GM21360 (cell line): ENCODE data around the gene LPP.
A peak's percentile ranks its signal among the peaks of the same experiment; 100 is the strongest.

ENCODE experiments used
- ATAC-seq: cut with Tn5 transposase; IDR thresholded peaks from one replicate; pipeline ENCODE4 v1.9.1; 2021; ENCODE audit warnings: mild to moderate bottlenecking, moderate library complexity; ENCODE audit not compliant: unreplicated experiment

The LPP gene

DNA sequence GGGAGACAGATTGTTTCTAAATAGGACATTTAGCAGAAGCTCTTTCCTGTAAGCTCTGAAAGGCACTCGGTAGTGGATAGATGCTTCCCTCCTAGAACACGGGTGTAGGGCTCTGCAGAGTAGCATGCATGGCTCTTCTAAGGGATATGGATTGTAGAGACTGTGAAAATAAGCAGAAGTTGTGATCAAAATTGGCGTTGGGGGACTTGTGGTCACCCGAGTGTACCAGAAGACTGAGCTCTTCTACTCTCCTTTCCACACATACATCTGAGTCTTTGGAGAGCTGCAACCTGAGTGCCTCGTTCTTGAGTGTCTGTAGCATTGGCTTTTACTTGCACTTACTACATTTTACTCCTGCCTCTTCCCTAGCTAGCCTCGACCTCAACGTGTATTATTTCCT lies 197.7 kb downstream of the LPP start:
- no peak for ATAC-seq

GRCh38 chr3:188352196-188352927 lies 198.4 kb downstream of the LPP start:
- no peak for ATAC-seq

DNA sequence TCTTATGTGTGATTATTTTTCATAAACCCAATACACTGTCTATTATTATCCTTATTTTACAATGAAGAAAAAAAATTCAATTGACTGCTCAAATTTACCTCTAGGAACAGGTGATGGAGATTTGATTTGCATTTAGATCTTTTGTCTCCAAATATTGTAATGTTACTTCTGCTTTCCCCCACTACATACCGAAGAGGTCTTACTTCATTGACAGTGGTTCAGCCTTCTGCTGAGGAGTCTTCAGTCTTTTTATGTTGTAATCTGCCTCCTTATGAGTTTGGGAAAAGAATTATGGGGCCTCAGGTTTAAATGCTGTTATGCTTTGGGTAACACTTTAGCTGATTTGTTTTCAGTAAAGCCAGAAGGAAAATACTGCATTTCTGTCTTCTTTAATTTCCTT lies 199.5 kb downstream of the LPP start:
- ATAC-seq, result no peak

- ATAC-seq, result no peak
Observed at GRCh38 chr3:188358787-188359493, 205.0 kb downstream of the LPP start.

DNA sequence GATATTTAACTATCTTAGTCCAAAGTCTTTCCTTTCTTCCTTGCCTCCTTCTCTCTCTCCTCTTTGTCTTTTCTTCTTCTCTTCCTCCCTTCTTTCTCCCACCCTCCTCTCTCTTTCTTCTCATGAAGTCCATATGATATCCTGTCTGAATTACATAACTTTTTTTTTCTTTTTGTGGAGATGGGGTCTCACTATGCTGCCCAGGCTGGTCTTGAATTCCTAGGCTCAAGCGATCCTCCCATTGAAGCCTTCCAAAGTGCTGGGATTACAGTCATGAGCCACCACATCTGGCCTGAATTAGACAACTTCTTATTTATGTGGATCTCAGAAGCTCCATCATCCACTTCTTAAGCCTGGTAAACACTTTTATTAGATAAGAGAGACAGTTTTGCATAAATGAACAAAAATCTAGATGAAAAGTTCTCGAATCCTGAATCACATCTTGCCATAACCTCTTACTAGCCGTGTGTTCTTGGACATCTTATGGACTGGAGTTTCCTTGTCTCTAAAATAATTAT lies 206.5 kb downstream of the LPP start:
- no peak for ATAC-seq

- no peak for ATAC-seq
Observed at GRCh38 chr3:188361888-188362287, 207.9 kb downstream of the LPP start.

- no peak for ATAC-seq
Observed at GRCh38 chr3:188362405-188362831, 208.5 kb downstream of the LPP start.

GRCh38 chr3:188365184-188365583 lies 211.2 kb downstream of the LPP start:
- no peak for ATAC-seq

DNA sequence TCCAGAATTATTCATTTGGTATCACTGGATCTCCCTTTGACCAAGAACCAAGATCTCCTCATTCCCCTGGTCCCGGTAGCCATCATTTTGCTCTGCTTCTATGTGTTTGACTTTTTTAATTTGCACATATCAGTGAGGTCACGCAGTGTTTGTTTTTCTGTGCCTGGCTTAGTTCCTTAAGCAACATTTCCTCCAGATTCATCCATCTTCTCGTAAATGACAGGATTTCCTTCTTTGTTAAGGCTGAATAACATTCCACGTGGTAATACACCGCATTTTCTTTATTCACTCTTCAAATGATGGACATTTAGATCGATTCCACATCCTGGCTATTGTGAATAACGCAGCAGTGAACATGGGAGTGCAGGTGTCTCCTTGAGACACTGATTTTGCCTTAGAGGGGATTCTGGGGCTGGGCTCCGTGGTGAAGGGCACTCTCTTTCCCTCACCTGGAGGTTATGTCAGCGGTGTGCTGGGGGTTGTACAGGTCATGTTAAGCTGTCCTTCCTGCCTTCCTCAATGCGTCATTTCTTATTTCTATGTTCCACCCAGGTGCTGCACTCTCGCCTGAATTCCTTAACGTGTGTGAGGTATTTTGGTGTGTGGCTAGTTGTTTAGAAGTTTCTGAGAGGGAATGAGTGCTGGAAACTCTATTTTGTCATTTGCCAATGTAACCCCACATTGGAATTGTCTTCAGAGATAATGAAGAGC lies 212.2 kb downstream of the LPP start:
- ATAC-seq, result no peak

DNA sequence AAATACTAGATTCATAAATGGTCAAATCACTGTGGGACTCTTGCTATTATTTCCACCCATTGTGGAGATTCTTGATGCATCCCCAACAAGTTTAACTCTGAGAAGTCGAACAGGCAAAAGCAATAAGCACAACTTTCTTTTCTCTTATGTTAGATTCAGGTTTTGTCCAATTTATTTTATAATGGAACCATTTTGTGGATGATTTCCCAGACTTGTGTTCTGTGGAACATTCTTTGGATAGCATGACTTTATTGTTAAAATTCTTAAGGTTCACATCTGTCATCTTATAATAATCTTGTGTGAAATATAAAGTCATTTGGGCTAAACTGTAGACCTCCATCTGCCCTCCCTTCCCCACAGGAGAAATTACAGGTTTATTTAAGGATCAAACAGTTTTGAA lies 213.7 kb downstream of the LPP start:
- ATAC-seq, result no peak

DNA sequence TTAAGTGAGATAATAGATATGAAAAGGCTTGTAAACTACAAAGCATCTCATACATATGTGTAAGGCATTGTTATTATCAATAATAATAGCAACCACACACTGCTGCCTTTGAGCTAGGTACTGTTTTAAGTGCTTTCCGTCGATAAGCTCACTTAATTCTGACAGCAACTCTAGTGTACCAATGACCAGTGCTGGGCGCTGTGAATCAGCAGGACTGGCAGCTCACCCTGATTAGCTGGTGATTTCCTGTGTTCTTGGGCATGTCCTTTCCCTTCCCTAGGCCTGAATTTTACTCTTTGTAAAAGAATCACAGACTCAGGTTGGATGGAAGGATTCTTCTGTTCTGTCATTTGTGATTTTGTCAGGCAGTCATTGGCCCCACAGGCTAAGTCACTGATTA lies 215.6 kb downstream of the LPP start:
- no peak for ATAC-seq

- no peak for ATAC-seq
Observed at GRCh38 chr3:188370081-188370830, 216.3 kb downstream of the LPP start.

DNA sequence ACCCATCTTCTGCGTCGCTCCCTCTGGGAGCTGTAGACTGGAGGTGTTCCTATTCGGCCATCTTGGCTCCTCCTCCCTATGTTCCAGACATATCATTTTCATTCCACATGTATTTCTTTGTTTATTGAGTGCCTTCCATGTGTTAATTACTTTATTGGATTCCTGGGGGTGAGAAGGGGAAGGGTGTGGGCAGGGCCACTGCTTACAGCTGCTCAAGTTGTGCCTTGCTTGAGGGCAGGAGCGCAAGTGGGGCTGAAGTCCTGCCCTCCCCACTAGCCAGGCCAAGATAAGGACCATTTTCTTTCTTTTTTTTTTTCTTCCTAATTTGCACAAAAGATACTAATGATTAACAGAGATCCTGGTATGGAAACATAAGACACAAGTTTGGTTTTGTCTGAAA lies 224.8 kb downstream of the LPP start:
- ATAC-seq, result no peak

GRCh38 chr3:188380252-188380651 lies 226.3 kb downstream of the LPP start:
- ATAC-seq, result no peak

DNA sequence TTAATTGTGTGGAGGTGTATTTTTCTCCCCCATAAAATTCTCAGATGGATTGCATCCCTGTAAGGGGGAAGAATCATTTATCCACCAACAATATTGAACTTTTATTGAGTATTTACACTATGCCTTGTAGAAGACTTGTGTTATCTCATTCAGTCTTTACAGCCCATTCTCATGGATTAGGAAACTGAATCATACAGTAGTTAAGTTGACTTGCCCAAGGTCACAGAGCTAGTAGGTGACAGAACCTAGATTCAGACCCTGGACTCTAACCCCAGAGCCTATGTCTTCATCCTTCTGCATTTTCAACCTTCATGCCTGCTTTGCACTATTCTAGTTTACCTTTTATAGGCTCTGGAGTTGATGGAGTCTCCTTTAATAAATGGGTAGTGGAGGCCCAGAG lies 226.8 kb downstream of the LPP start:
- no peak for ATAC-seq

- no peak for ATAC-seq
Observed at GRCh38 chr3:188383748-188384147, 229.8 kb downstream of the LPP start.

DNA sequence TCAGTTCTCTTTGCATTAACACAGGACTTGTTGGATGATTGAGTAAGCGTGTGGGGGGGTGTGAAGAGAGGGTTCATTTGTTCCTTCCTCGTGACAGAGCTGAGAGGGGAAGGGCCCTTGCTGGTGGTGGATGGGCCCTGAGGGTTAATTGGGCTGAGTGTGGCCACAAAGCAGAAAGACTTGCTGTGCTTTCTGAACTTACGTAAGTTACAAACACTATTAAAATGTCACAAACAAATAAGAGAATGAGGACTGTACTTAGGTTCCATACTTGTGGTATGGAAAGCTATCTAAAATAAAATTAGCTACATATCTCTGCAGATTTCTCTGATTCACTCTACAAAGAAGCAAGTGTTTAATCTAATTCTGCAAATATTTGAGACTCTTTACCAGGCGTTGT lies 231.3 kb downstream of the LPP start:
- ATAC-seq, result no peak

DNA sequence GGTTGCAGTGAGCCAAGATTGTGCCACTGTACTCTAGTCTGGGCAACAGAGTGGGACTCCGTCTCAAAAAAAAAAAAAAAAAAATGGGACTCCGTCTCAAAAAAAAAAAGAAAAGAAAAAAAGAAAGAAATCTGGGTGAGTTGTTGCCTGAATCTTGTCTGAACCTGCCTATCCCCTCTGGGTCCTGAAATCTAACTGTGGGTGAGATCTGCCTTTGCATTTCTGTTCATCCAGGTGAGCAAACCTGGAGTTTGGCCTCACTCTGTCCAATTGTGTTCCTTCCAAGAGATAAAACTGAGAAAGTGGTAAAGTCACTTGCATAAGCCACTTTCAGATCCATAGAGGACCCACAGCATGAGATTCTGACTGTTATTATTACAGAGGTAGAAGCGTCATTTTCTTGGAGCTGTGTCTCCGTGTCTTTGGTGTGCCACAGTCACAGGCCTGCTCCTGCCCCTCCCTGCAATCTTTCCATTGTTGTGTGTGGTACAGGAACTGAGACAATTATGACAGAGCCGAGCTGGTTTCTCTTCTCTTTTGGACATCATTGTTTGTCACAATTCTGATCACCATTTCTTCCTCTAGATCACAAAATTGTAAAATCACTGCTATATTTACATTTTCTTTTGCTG lies 235.9 kb downstream of the LPP start:
- ATAC-seq, result peak; percentile 98

DNA sequence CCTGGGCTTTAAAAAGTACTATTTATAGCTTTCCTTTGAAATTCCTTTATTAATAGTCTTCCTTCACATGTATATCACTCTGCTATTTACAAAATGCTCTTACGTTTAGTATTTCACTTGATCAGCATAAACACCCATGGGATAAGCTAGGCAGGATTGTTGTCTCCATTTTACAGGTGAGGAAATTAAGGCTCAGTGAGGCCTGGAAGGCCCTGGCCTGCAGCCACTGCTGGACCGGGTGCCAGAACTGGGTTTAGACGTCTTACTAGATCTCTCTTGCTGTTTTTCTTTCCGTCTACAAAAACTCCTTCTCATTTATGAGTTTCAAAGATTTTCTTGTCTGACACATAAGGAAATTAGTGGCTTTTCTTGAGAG lies 236.4 kb downstream of the LPP start:
- ATAC-seq, result no peak

DNA sequence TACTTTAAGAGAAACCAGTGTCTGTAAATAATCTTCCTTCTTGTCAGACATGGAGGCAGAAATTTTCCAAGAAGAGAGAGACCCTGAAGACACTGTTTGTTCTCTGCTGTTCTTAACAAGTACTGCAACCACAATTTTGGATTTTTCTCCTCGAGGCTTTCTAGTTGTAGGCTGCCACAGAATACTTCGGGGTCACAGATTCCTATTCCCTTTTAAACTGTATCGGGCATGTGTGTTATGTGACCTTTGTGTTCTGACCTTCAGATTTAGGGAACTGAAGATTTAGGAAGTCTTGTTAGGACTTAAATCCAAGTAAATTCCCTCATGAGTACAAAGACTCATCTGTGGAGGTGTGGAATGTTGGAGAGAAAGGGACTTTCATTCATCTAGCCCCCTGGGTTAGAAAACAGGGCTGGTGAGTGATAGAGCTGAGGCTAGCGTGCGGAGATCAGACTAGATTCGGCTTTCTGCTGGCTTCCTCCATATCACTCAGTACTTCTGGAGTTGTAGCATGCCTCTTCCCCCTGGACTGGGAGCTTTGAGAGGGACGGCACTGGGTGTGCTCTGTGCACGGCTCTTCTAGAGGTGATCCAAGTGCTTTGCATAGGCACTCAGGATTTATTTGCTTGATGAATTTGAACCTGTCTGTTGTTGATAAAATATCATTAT lies 237.0 kb downstream of the LPP start:
- ATAC-seq, result no peak
